RWPE2 (cell line): ENCODE data around the gene MOSPD3.
A peak's percentile ranks its signal among the peaks of the same experiment; 100 is the strongest.

Experiments
- ATAC-seq: fragments of 200-7000 bp; cut with Tn5 transposase; 3 replicates; pipeline ENCODE4 v1.9.1; 2021; ENCODE audit warnings: low read depth
- DNase-seq: peaks from one replicate; pipeline ENCODE4 v3.0.0-alpha.2; 2020; ENCODE audit warnings: low spot score
- H3K27ac ChIP-seq: fragments of 450-650 bp; 2 replicates; pipeline ENCODE4 v1.5.1; 2017; ENCODE audit warnings: mild to moderate bottlenecking; ENCODE audit not compliant: poor library complexity, severe bottlenecking
- H3K27me3 ChIP-seq: fragments of 250-450 bp; sonication (Bioruptor Pico); 2 replicates; pipeline ENCODE4 v1.5.1; 2021; ENCODE audit warnings: mild to moderate bottlenecking, moderate library complexity; ENCODE audit not compliant: insufficient read depth, poor library complexity, severe bottlenecking
- H3K36me3 ChIP-seq: fragments of 250-450 bp; sonication (Bioruptor Pico); 2 replicates; pipeline ENCODE4 v1.5.1; 2020; ENCODE audit warnings: low read depth, mild to moderate bottlenecking, moderate library complexity
- H3K4me1 ChIP-seq: fragments of 250-450 bp; sonication (Bioruptor Pico); 2 replicates; pipeline ENCODE4 v1.5.1; 2021; ENCODE audit warnings: mild to moderate bottlenecking, moderate library complexity; ENCODE audit not compliant: insufficient read depth, poor library complexity, severe bottlenecking
- H3K4me3 ChIP-seq: fragments of 250-450 bp; sonication (Bioruptor Pico); 2 replicates; pipeline ENCODE4 v1.5.1; 2021; ENCODE audit warnings: mild to moderate bottlenecking, moderate library complexity; ENCODE audit not compliant: severe bottlenecking
- H3K9me3 ChIP-seq: fragments of 250-450 bp; sonication (Bioruptor Pico); 2 replicates; pipeline ENCODE4 v1.5.1; 2021; ENCODE audit warnings: mild to moderate bottlenecking, moderate library complexity; ENCODE audit not compliant: severe bottlenecking
- TF ChIP-seq, protein P1 (sequence below): fragments of 450-650 bp; IDR thresholded peaks from one replicate; pipeline ENCODE4 v1.5.1; 2017; ENCODE audit warnings: mild to moderate bottlenecking, moderate library complexity; ENCODE audit not compliant: poor library complexity, severe bottlenecking

MOSPD3 gene

GRCh38 chr7:100566018-100566531 lies 46.3 kb upstream of the MOSPD3 start:
- no peak for DNase-seq
- no peaks in the 10 kb centered on the region for H3K9me3 ChIP-seq
- no peaks in the 10 kb centered on the region for H3K36me3 ChIP-seq
- TF ChIP-seq, protein P1, sequence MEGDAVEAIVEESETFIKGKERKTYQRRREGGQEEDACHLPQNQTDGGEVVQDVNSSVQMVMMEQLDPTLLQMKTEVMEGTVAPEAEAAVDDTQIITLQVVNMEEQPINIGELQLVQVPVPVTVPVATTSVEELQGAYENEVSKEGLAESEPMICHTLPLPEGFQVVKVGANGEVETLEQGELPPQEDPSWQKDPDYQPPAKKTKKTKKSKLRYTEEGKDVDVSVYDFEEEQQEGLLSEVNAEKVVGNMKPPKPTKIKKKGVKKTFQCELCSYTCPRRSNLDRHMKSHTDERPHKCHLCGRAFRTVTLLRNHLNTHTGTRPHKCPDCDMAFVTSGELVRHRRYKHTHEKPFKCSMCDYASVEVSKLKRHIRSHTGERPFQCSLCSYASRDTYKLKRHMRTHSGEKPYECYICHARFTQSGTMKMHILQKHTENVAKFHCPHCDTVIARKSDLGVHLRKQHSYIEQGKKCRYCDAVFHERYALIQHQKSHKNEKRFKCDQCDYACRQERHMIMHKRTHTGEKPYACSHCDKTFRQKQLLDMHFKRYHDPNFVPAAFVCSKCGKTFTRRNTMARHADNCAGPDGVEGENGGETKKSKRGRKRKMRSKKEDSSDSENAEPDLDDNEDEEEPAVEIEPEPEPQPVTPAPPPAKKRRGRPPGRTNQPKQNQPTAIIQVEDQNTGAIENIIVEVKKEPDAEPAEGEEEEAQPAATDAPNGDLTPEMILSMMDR = no peak
- H3K27ac ChIP-seq = no peak overlapping the region
- peaks cover 4% of the 10 kb centered on the region for H3K27me3 ChIP-seq
- no peak overlapping the region for H3K4me3 ChIP-seq
- H3K4me1 ChIP-seq = peaks cover 4% of the 10 kb centered on the region
- no peak for ATAC-seq

GRCh38 chr7:100567031-100567730 lies 45.2 kb upstream of the MOSPD3 start:
- TF ChIP-seq, protein P1 = no peak
- no peak overlapping the region for H3K27ac ChIP-seq
- H3K4me1 ChIP-seq = peaks cover 4% of the 10 kb centered on the region

DNA sequence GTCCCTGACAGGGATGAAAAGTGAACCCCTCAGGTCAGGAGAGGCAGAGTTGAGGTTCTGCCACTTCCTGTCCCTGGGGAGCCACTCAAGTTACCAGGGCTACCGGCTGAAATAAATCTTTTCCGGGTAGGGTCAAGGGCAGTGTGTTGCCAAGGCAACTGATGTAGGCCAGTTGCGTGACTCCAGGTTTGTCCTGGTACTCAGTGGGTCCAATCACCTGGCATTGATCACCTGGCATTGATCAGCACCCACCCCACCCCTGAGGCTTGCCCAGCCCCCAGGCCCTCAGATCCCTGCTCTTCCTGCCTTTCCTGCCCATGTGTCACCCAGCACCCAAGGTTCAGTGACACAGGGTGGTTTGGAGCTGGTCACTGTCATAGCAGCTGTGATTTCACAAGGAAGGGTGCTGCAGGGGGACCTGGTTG lies 44.6 kb upstream of the MOSPD3 start:
- H3K4me1 ChIP-seq = peaks cover 4% of the 10 kb centered on the region
- ATAC-seq (no peak), DNase-seq (no peak)
- H3K36me3 ChIP-seq = no peaks in the 10 kb centered on the region
- H3K9me3 ChIP-seq = no peaks in the 10 kb centered on the region
- H3K27me3 ChIP-seq = peaks cover 4% of the 10 kb centered on the region
- TF ChIP-seq, protein P1 = no peak
- H3K27ac ChIP-seq = no peak overlapping the region
- no peak overlapping the region for H3K4me3 ChIP-seq

More at GRCh38 chr7:100567031-100567730, 45.2 kb upstream of the MOSPD3 start:
- Histone ChIP-seq H3K36me3 (no peaks in the 10 kb centered on the region), H3K4me3 (no peak overlapping the region), H3K27me3 (peaks cover 4% of the 10 kb centered on the region), H3K9me3 (no peaks in the 10 kb centered on the region)
- peak; percentile 17; the same call in 1 of the 3 replicates for ATAC-seq
- DNase-seq = no peak

DNA sequence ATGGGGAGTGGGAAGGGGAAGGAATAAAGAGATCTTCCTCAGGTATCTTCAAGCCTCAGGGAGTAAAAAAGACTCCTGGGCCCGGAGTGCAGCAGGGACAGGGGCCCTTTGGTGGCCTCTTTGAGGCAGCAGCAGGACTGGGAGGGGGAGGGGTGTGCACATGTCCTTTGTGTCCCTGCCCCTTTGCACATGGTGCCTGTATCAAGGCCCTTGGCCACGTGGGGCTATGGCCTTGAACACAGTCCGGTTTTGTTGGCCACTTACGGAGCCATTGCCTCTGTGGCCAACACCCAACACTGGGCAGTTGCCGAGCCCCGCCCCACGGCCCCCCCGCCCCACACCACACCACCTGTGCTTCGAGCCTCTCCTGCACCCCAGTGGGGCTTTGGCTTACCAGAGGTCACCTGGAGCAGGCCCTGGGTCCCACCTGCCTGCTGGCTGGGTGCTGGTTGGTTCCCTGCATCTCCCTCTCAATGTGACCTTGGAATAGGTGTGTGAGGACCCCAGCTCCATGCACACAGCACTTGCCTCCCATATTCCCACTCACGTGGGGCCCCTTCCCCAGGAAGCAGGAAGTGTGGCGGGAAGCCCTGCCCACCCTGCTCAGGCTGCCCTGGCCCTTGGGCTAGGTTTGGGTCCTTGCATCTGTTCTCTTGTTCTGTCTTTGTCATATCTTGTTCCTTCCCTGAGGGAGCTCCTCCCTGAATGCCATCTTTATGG lies 44.0 kb upstream of the MOSPD3 start:
- TF ChIP-seq, protein P1 = no peak
- Histone ChIP-seq H3K27ac (no peak overlapping the region), H3K36me3 (no peaks in the 10 kb centered on the region), H3K4me3 (no peak overlapping the region), H3K27me3 (peaks cover 4% of the 10 kb centered on the region), H3K4me1 (peaks cover 4% of the 10 kb centered on the region), H3K9me3 (no peaks in the 10 kb centered on the region)
- no peak for DNase-seq
- ATAC-seq = no peak
